Measurements from ENCODE around the gene ARHGAP10.

Gene ARHGAP10

DNA sequence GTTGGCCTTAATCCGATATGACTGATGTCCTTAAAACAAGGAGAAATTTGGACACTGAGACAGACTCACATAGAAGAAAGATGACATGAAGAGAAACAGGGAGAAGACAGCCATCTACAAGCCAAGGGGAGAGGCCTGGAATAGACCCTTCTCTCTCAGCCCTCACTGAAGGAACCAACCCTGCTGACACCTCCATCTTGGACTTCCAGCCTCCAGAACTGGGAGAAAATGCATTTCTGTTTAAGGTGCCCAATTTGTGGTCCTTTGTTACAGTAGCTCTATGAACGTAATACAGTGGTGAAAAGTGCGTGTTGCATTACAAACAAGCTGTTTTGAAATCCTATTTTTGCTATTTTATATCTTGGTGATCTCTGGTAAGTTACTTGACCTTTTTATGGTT, 343.6 kb downstream of the ARHGAP10 start:
- no peak overlapping the region for H3K27ac ChIP-seq (ENCODE audit: low read length)
- DNase-seq, result no peak
- no peaks in the 10 kb centered on the region for H3F3A ChIP-seq (ENCODE audit: insufficient read depth, low read length)
- H3K36me3 ChIP-seq (replicated peaks; ENCODE audit: insufficient read depth, low read length), result 0 out of 2 replicates have a peak, but pooled peaks cover 3% of the 10 kb centered on the region
- no peak overlapping the region for H3K4me2 ChIP-seq (ENCODE audit: low read depth, low read length)
- TF ChIP-seq EZH2 (optimal IDR thresholded peaks at IDR 0.05; ENCODE audit: low read depth, low read length) (no peak), EZH2phosphoT487 (IDR thresholded peaks at IDR 0.05; ENCODE audit: low read length) (no peak), CTCF (IDR thresholded peaks at IDR 0.05; ENCODE audit: low read length) (no peak)
- no peaks in the 10 kb centered on the region for H3K79me2 ChIP-seq (ENCODE audit: low read length)
- no peak overlapping the region for H3K9ac ChIP-seq (ENCODE audit: low read length)
- H3K9me2 ChIP-seq (replicated peaks; ENCODE audit: insufficient read depth, low read length), result no peaks in the 10 kb centered on the region
- H2AFZ ChIP-seq (ENCODE audit: low read length), result no peak overlapping the region
- no peaks in the 10 kb centered on the region for H3K27me3 ChIP-seq (replicated peaks; ENCODE audit: insufficient read depth, low read length)
- H3K4me1 ChIP-seq (ENCODE audit: low read length), result no peaks in the 10 kb centered on the region
- no peak overlapping the region for H3K4me3 ChIP-seq (ENCODE audit: low read length)
- H4K20me1 ChIP-seq (ENCODE audit: insufficient read depth, low read length), result no peaks in the 10 kb centered on the region
- H3K9me3 ChIP-seq (replicated peaks; ENCODE audit: insufficient read depth, low read length), result no peaks in the 10 kb centered on the region

DNA sequence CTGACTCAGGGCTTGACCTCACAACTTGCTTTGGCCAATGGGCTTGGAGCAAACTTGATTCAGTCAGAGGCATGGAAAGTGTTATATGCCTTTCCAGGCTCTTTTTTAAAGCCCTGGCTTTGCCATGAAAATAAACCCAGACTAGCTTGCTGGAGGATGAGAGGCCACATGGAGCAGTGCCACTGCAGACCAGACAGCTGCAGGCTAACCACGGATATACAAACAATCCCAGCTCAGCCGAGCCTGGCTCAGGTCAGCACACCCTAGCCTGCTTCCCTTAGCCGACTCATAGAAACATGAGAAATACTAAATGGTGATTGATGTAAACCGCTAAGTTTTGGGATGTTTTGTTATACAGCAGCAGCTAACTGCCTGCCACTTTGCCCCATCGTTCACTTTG, 345.1 kb downstream of the ARHGAP10 start:
- Histone ChIP-seq H3K4me1 (ENCODE audit: low read length) (no peaks in the 10 kb centered on the region), H3K9ac (ENCODE audit: low read length) (no peak overlapping the region), H3K9me2 (replicated peaks; ENCODE audit: insufficient read depth, low read length) (no peaks in the 10 kb centered on the region), H3F3A (ENCODE audit: insufficient read depth, low read length) (no peaks in the 10 kb centered on the region), H3K27ac (ENCODE audit: low read length) (no peak overlapping the region), H3K9me3 (replicated peaks; ENCODE audit: insufficient read depth, low read length) (no peaks in the 10 kb centered on the region), H2AFZ (ENCODE audit: low read length) (no peak overlapping the region), H3K27me3 (replicated peaks; ENCODE audit: insufficient read depth, low read length) (no peaks in the 10 kb centered on the region), H4K20me1 (ENCODE audit: insufficient read depth, low read length) (no peaks in the 10 kb centered on the region), H3K36me3 (replicated peaks; ENCODE audit: insufficient read depth, low read length) (0 out of 2 replicates have a peak, but pooled peaks cover 3% of the 10 kb centered on the region), H3K4me2 (ENCODE audit: low read depth, low read length) (no peak overlapping the region), H3K79me2 (ENCODE audit: low read length) (no peaks in the 10 kb centered on the region), H3K4me3 (ENCODE audit: low read length) (no peak overlapping the region)
- no peak for TF ChIP-seq EZH2 (optimal IDR thresholded peaks at IDR 0.05; ENCODE audit: low read depth, low read length)
- no peak for TF ChIP-seq EZH2phosphoT487 (IDR thresholded peaks at IDR 0.05; ENCODE audit: low read length)
- no peak for TF ChIP-seq CTCF (IDR thresholded peaks at IDR 0.05; ENCODE audit: low read length)
- no peak for DNase-seq

DNA sequence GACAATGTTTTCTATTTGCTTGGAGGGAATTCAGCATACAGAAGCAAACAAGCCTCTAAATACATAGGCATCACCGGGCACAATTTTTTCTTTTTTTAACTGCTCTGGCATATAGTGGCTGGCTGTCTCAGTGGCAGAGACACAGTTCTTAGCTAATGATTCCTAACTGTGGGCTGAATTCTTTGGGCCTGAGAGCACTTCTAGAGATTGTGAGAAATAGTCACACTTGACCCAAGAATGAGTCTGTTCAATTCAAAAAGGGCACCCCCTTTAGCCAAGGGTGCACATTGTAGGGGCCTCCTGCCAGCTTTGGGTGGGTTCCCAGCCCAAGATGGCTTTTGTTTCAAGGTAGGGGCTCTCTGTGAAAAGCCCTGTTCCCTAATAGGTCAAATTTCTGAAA, 345.7 kb downstream of the ARHGAP10 start:
- H3K4me1 ChIP-seq (ENCODE audit: low read length), result no peaks in the 10 kb centered on the region
- no peak for TF ChIP-seq EZH2phosphoT487 (IDR thresholded peaks at IDR 0.05; ENCODE audit: low read length)
- TF ChIP-seq CTCF (IDR thresholded peaks at IDR 0.05; ENCODE audit: low read length), result no peak
- TF ChIP-seq EZH2 (optimal IDR thresholded peaks at IDR 0.05; ENCODE audit: low read depth, low read length), result no peak
- no peaks in the 10 kb centered on the region for H3K27me3 ChIP-seq (replicated peaks; ENCODE audit: insufficient read depth, low read length)
- no peaks in the 10 kb centered on the region for H3F3A ChIP-seq (ENCODE audit: insufficient read depth, low read length)
- no peak overlapping the region for H3K27ac ChIP-seq (ENCODE audit: low read length)
- H3K9me3 ChIP-seq (replicated peaks; ENCODE audit: insufficient read depth, low read length), result no peaks in the 10 kb centered on the region
- 0 out of 2 replicates have a peak, but pooled peaks cover 3% of the 10 kb centered on the region for H3K36me3 ChIP-seq (replicated peaks; ENCODE audit: insufficient read depth, low read length)
- H4K20me1 ChIP-seq (ENCODE audit: insufficient read depth, low read length), result no peaks in the 10 kb centered on the region
- no peaks in the 10 kb centered on the region for H3K79me2 ChIP-seq (ENCODE audit: low read length)
- H3K9ac ChIP-seq (ENCODE audit: low read length), result no peak overlapping the region
- H2AFZ ChIP-seq (ENCODE audit: low read length), result no peak overlapping the region
- DNase-seq, result no peak
- no peak overlapping the region for H3K4me2 ChIP-seq (ENCODE audit: low read depth, low read length)
- no peak overlapping the region for H3K4me3 ChIP-seq (ENCODE audit: low read length)
- no peaks in the 10 kb centered on the region for H3K9me2 ChIP-seq (replicated peaks; ENCODE audit: insufficient read depth, low read length)

All from MM.1S (cell line).